Neuronal stem cell (in vitro differentiated cells): ENCODE results near the gene ALOX5AP.

Source experiments
- DNase-seq: peaks from one replicate; pipeline ENCODE4 v3.0.0-alpha.2; 2013; ENCODE audit warnings: low spot score
- H2AFZ ChIP-seq: one replicate; pipeline ENCODE4 v1.6.1; 2013; ENCODE audit warnings: mild to moderate bottlenecking, low read length, inconsistent platforms
- H2AK5ac ChIP-seq: 2 replicates; pipeline ENCODE4 v1.6.1; 2013; ENCODE audit warnings: low read depth, mild to moderate bottlenecking, inconsistent platforms, low read length, moderate library complexity, mixed read lengths
- H2BK120ac ChIP-seq: 2 replicates; pipeline ENCODE4 v1.6.1; 2013; ENCODE audit warnings: low read depth, mild to moderate bottlenecking, inconsistent platforms, low read length, moderate library complexity, mixed read lengths
- H2BK12ac ChIP-seq: one replicate; pipeline ENCODE4 v1.6.1; 2013; ENCODE audit warnings: low read length, inconsistent platforms
- H2BK15ac ChIP-seq: 2 replicates; pipeline ENCODE4 v1.6.1; 2013; ENCODE audit warnings: mild to moderate bottlenecking, low read length, inconsistent platforms, mixed read lengths
- H2BK5ac ChIP-seq: one replicate; pipeline ENCODE4 v1.6.1; 2013; ENCODE audit warnings: inconsistent platforms, mild to moderate bottlenecking, low read length, moderate library complexity
- H3K14ac ChIP-seq: one replicate; pipeline ENCODE4 v1.6.1; 2013; ENCODE audit warnings: low read length, inconsistent platforms
- H3K18ac ChIP-seq: 2 replicates; pipeline ENCODE4 v1.6.1; 2013; ENCODE audit warnings: low read length, inconsistent platforms
- H3K23ac ChIP-seq: 2 replicates; pipeline ENCODE4 v1.6.1; 2013; ENCODE audit warnings: low read depth, mild to moderate bottlenecking, mixed read lengths, low read length, inconsistent platforms; ENCODE audit not compliant: poor library complexity
- H3K27ac ChIP-seq: replicated peaks from 3 replicates; pipeline ENCODE4 v1.5.1; 2013; ENCODE audit warnings: low read length, inconsistent platforms
- H3K27me3 ChIP-seq, 3 experiments: 2 replicates each; pipeline ENCODE4 v1.6.1; 2013; ENCODE audit warnings: low read length in 3 of 3, mild to moderate bottlenecking in 2 of 3, inconsistent platforms in 1 of 3, low read depth in 1 of 3, mixed read lengths in 1 of 3, moderate library complexity in 1 of 3; ENCODE audit not compliant: control insufficient read depth in 3 of 3, insufficient read depth in 3 of 3
- H3K36me3 ChIP-seq, 2 donors: replicated peaks in 1 of 2; 2 replicates each; pipeline ENCODE4 v1.6.1; 2013; ENCODE audit warnings: low read length in 2 of 2; ENCODE audit not compliant: control insufficient read depth in 2 of 2, insufficient read depth in 2 of 2
- H3K4ac ChIP-seq: 2 replicates; pipeline ENCODE4 v1.6.1; 2013; ENCODE audit warnings: inconsistent platforms, mild to moderate bottlenecking, low read length, moderate library complexity
- H3K4me1 ChIP-seq, 2 donors: 1 replicate in 1 of 2; 2 replicates in 1 of 2; pipeline ENCODE4 v1.6.1; 2013; ENCODE audit warnings: low read length in 2 of 2, low read depth in 1 of 2; ENCODE audit not compliant: control insufficient read depth in 2 of 2, insufficient read depth in 1 of 2
- H3K4me2 ChIP-seq: one replicate; pipeline ENCODE4 v1.6.1; 2013; ENCODE audit warnings: mild to moderate bottlenecking, low read length, inconsistent platforms; ENCODE audit not compliant: insufficient read depth, poor library complexity, severe bottlenecking
- H3K4me3 ChIP-seq, 2 donors: 2 replicates each; pipeline ENCODE4 v1.5.1; 2013; ENCODE audit warnings: low read length in 2 of 2, mild to moderate bottlenecking in 2 of 2, inconsistent platforms in 1 of 2, moderate library complexity in 1 of 2
- H3K79me1 ChIP-seq: one replicate; pipeline ENCODE4 v1.6.1; 2013; ENCODE audit warnings: low read depth, mild to moderate bottlenecking, inconsistent platforms, low read length, moderate library complexity
- H3K9ac ChIP-seq: one replicate; pipeline ENCODE4 v1.6.1; 2013; ENCODE audit warnings: mild to moderate bottlenecking, low read depth, low read length, inconsistent platforms; ENCODE audit not compliant: poor library complexity
- H3K9me3 ChIP-seq, 2 donors: replicated peaks in 1 of 2; 2 replicates each; pipeline versions ENCODE3 to v1.6.1; 2013; ENCODE audit warnings: low read length in 2 of 2, mild to moderate bottlenecking in 2 of 2, inconsistent platforms in 1 of 2, low read depth in 1 of 2, mixed read lengths in 1 of 2, moderate library complexity in 1 of 2; ENCODE audit not compliant: control insufficient read depth in 2 of 2, insufficient read depth in 1 of 2
- H4K8ac ChIP-seq: one replicate; pipeline ENCODE4 v1.6.1; 2013; ENCODE audit warnings: low read depth, mild to moderate bottlenecking, inconsistent platforms, low read length, moderate library complexity
- H4K91ac ChIP-seq: one replicate; pipeline ENCODE4 v1.6.1; 2013; ENCODE audit warnings: low read length, low read depth, mild to moderate bottlenecking, inconsistent platforms; ENCODE audit not compliant: poor library complexity
- WGBS, 2 donors: extraction: QIAGEN DNeasy Blood & Tissue Kit; methylation state at CpG; one replicate each; pipeline ENCODE4 v1.1.7; 2013; ENCODE audit warnings: missing lambda C conversion rate in 2 of 2, mixed read lengths in 1 of 2; ENCODE audit not compliant: insufficient read length in 2 of 2, insufficient replicate concordance in 1 of 2; ENCODE audit errors: extremely low coverage in 2 of 2; 5-methylcytosine and 5-hydroxymethylcytosine counted together

The ALOX5AP gene

GRCh38 chr13:30690282-30691188, 44.8 kb upstream of the ALOX5AP start:
- Histone ChIP-seq H2BK120ac (no peak overlapping the region), H2BK5ac (no peak overlapping the region), H3K4me3 (no peak overlapping the region), H2BK15ac (no peak overlapping the region), H3K4ac (no peak overlapping the region), H3K27ac (no peak overlapping the region), H3K23ac (no peak overlapping the region), H3K4me2 (no peak overlapping the region), H3K14ac (no peak overlapping the region), H3K18ac (no peak overlapping the region), H3K79me1 (no peaks in the 10 kb centered on the region), H3K4me1 (peaks cover 0 to 2% of the 10 kb centered on the region in 2 donors), H3K27me3 (no peaks in the 10 kb centered on the region), H3K9ac (peak overlapping the region; percentile 12), H3K36me3 (no peaks in the 10 kb centered on the region), H4K8ac (no peak overlapping the region), H3K9me3 (peaks cover 0 to 5% of the 10 kb centered on the region in 2 donors), H2AFZ (peak overlapping the region; percentile 6), H4K91ac (no peak overlapping the region), H2BK12ac (no peak overlapping the region), H2AK5ac (no peak overlapping the region)
- no CpG with 5 or more reads among the region's 21 CpGs for WGBS, 2 donors
- no peak for DNase-seq

- H3K36me3 ChIP-seq: no peaks in the 10 kb centered on the region
- H2BK5ac ChIP-seq: no peak overlapping the region
- no peak overlapping the region for H2AK5ac ChIP-seq
- H3K4me1 ChIP-seq: peaks cover 2% of the 10 kb centered on the region in 2 donors
- no peak overlapping the region for H3K4ac ChIP-seq
- no peak overlapping the region for H2BK12ac ChIP-seq
- no peak overlapping the region for H3K27ac ChIP-seq
- no peak overlapping the region for H3K23ac ChIP-seq
- H4K91ac ChIP-seq: no peak overlapping the region
- no peaks in the 10 kb centered on the region for H3K27me3 ChIP-seq
- DNase-seq: no peak
- H3K79me1 ChIP-seq: no peaks in the 10 kb centered on the region
- peaks cover 0 to 5% of the 10 kb centered on the region in 2 donors for H3K9me3 ChIP-seq
- no peak overlapping the region for H2AFZ ChIP-seq
- no peak overlapping the region for H3K9ac ChIP-seq
- no peak overlapping the region for H4K8ac ChIP-seq
- no peak overlapping the region for H2BK15ac ChIP-seq
- H3K4me2 ChIP-seq: no peak overlapping the region
- no peak overlapping the region for H2BK120ac ChIP-seq
- H3K4me3 ChIP-seq: no peak overlapping the region
- no peak overlapping the region for H3K18ac ChIP-seq
- no CpG with 5 or more reads among the region's 1 CpG for WGBS, 2 donors
- no peak overlapping the region for H3K14ac ChIP-seq
These were observed 43.2 kb upstream of the ALOX5AP start for GRCh38 chr13:30692113-30692512.

GRCh38 chr13:30696278-30697176, 38.8 kb upstream of the ALOX5AP start:
- Histone ChIP-seq H3K4me3 (no peak overlapping the region), H3K23ac (no peak overlapping the region), H3K14ac (no peak overlapping the region), H3K18ac (no peak overlapping the region), H3K4ac (no peak overlapping the region), H3K79me1 (no peaks in the 10 kb centered on the region), H3K4me1 (peaks cover 0 to 7% of the 10 kb centered on the region in 2 donors), H2AFZ (peak overlapping the region; percentile 82), H2BK12ac (no peak overlapping the region), H2BK5ac (no peak overlapping the region), H4K8ac (no peak overlapping the region), H3K27me3 (no peaks in the 10 kb centered on the region), H4K91ac (no peak overlapping the region), H3K27ac (no peak overlapping the region), H3K9ac (no peak overlapping the region), H2BK15ac (no peak overlapping the region), H3K4me2 (no peak overlapping the region), H3K36me3 (no peaks in the 10 kb centered on the region), H2AK5ac (no peak overlapping the region), H3K9me3 (no peaks in the 10 kb centered on the region), H2BK120ac (no peak overlapping the region)
- DNase-seq: no peak
- WGBS, 2 donors: no CpG with 5 or more reads among the region's 11 CpGs
